GM12892 (cell line): ENCODE results near the gene BCLAF1. TPM values are rescaled to one million over a fixed set of nuclear protein-coding genes. Genes with fewer than 3 reads are reported as not detected.
A peak's percentile ranks its signal among the peaks of the same experiment; 100 is the strongest.

ENCODE experiments used
- DNase-seq: peaks from one replicate; pipeline ENCODE4 v3.0.0; 2011; ENCODE audit not compliant: insufficient read length
- FAIRE-seq: peaks from 2 replicates; lab custom pipeline; 2011; peaks lifted over from hg19 to GRCh38; lab: Jason Lieb, UNC
- POLR2A ChIP-seq: IDR thresholded peaks from 2 replicates; pipeline ENCODE4 v1.6.1; 2011; ENCODE audit warnings: low read depth, low read length, control low read depth
- POLR2AphosphoS5 ChIP-seq: IDR thresholded peaks from 2 replicates; pipeline ENCODE4 v1.6.1; 2011; ENCODE audit warnings: low read depth, low read length, control low read depth
- TAF1 ChIP-seq: IDR thresholded peaks from 2 replicates; pipeline ENCODE4 v1.6.1; 2011; ENCODE audit warnings: low read depth, mild to moderate bottlenecking, control low read depth, low read length, borderline replicate concordance
- polyA plus RNA-seq: library from polyadenylated mRNA; unstranded; fragments of >200 nt; gene quantifications from one replicate; pipeline ENCODE4 v1.2.1, GENCODE V29; 2012; ENCODE audit warnings: missing spikeins, inconsistent platforms; ENCODE audit not compliant: missing spikeins

The BCLAF1 gene, protein sequence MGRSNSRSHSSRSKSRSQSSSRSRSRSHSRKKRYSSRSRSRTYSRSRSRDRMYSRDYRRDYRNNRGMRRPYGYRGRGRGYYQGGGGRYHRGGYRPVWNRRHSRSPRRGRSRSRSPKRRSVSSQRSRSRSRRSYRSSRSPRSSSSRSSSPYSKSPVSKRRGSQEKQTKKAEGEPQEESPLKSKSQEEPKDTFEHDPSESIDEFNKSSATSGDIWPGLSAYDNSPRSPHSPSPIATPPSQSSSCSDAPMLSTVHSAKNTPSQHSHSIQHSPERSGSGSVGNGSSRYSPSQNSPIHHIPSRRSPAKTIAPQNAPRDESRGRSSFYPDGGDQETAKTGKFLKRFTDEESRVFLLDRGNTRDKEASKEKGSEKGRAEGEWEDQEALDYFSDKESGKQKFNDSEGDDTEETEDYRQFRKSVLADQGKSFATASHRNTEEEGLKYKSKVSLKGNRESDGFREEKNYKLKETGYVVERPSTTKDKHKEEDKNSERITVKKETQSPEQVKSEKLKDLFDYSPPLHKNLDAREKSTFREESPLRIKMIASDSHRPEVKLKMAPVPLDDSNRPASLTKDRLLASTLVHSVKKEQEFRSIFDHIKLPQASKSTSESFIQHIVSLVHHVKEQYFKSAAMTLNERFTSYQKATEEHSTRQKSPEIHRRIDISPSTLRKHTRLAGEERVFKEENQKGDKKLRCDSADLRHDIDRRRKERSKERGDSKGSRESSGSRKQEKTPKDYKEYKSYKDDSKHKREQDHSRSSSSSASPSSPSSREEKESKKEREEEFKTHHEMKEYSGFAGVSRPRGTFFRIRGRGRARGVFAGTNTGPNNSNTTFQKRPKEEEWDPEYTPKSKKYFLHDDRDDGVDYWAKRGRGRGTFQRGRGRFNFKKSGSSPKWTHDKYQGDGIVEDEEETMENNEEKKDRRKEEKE
- 74.4 TPM for polyA plus RNA-seq

DNA sequence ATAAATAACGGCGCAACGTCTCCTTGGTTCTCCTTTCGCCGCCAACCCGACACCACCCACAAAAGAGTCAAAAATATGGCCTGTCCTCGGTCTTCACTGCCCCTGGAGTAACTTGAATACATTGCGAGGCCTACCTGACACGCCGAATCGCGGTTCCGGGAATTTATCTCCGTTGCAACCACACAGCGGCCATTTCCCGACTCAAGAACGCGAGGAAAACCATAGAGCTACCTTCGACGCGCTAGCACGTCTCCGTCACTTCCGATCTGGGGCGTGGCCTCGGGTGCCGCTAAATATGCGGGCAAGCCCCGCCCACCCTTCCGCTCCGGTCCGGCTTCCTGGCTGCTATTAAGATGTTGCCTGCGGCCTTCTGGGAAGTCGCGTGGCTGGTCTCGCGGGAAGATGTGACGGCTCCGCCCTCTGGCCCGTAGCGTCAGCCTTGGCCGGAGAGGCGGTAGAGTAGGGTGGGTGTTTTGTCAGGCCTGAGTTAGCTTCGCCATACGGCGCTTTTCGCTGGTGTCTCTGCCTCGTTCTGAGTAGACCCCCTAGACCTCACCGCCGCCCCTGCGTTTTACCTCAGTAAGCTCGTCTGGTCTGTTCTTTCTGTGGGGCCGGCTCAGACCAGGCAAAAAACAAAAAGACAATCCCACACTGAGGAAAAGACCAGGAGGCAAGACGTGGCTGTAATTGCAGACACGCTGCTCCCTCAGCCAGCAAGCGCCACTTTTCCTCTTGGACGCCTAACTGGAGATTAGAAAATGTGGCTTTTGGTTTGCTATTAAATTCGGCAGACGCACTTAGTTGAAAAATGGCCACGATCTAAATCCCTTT, at the start of gene BCLAF1:
BCLAF1 (minus strand) TSS at position 268 of the 831 bp plus-strand sequence. CDS start 9,980 bp downstream, outside the sequence.
- peak; percentile 98 for TF ChIP-seq POLR2A
- TF ChIP-seq POLR2AphosphoS5: peak; percentile 99
- TF ChIP-seq TAF1: peak; percentile 88
- DNase-seq (peak; percentile 74), FAIRE-seq (peak; percentile 98)

DNA sequence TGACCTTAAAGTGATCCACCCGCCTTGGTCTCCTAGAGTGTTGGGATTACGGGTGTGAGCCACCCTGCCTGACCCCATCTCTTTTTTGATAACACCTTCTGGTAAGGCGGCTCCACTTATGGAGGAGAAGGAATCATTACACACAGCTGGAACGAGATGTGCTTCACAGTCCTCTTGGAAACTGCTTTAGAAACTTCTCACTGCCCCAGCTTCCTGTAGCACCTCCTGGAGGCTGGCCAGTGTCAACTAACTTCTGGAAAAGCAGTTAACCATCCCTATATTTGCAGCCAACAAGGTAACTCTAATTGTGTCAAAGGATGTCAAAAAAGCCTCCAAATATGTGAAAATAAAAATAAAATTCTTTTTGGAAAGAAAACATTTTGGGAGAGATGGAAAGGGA, 48.8 kb upstream of the BCLAF1 start:
- no peak for TF ChIP-seq POLR2A
- no peak for TF ChIP-seq POLR2AphosphoS5
- no peak for TF ChIP-seq TAF1
- no peak for FAIRE-seq
- DNase-seq: no peak

DNA sequence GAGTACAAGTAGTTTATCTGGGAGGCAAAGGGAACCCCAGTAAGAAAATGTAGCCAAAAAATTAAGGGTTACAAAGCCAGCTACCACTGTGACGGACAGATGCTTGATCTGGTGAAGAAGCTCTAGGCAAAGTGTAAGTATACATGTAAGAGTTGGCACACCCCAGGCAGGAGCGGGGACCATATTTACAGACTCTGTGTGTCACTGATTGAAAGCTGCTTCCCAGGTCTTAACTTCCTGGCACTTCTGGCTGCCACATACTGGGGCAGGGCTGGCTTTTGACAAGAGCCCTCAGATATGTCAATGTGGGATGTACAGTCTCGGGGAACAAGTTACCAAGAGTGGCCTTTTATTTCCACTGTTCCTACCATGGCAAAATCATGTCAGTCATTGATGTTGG, 48.0 kb upstream of the BCLAF1 start:
- no peak for DNase-seq
- TF ChIP-seq TAF1: no peak
- TF ChIP-seq POLR2AphosphoS5: no peak
- no peak for TF ChIP-seq POLR2A
- FAIRE-seq: no peak

DNA sequence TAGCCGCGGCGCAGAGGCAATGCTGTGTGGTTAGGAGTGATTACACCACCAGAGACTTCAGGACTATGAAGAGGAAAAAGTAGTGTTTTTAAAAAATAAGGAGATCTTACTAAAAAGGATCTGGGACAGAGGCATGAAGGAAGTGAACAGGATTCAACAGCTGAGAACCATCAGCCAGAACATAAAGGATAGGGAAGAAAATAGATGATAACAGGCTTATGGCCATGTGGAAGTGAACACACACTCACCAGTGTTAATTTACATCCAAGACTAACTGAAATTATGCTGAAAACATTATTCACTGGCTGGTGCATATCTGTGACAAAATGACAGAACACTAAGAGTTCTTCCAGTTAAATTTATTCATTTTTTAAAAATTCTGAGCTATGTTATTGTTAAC, 47.5 kb upstream of the BCLAF1 start:
- FAIRE-seq: no peak
- DNase-seq: no peak
- TF ChIP-seq POLR2A (no peak), POLR2AphosphoS5 (no peak), TAF1 (no peak)

DNA sequence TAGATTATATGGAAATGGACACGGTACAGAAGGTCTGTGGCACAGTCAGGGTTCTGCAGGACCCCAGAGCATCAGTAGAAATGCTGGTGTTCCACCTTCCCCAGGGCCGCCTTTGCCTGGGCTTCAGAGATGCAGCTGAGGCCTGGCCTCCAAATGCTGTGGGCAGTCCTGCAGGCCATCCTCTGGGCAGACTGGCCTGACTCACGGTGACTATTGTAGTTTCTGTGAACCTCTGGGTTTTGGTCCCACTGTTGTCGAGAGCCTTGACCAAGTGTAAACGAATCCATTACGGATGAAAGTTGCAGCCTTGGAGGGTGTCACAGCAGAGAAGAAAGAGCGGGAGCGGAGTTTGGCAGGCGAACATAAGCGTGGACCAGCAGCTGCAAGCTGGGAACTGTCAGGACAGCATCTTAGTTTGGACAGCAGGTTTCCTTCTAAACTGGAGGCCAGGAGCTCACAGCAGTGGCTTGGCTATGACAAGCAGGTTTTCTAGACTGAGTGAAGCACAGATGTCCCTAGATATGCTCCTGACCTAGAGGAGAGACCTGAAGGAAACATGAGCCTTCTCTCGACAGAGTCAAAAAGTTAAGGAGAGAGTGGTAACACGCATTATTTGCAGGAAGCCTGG, 46.2 kb upstream of the BCLAF1 start:
- FAIRE-seq (no peak), DNase-seq (no peak)
- TF ChIP-seq POLR2A (no peak), TAF1 (no peak), POLR2AphosphoS5 (no peak)

DNA sequence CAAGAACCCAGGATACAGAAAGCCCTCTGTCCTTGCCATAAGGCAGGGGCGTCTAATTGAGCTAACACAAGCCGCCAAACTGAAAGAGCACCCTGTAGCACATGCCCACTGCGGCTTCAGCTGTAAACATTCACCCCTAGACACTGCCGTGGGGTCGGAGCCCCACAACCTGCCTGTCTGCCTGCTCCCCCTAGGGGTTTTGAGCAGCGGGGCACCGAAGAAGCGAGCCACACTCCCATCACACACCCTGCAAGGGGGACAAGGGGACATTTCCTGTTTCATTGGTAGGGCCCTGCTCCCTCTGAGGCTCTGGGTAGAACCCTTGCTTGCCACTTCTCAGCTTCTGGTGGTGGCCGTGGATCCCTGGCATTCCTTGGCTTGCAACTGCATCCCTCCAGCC, 45.2 kb upstream of the BCLAF1 start:
- TF ChIP-seq POLR2A (no peak), TAF1 (no peak), POLR2AphosphoS5 (no peak)
- DNase-seq: no peak
- FAIRE-seq: no peak

DNA sequence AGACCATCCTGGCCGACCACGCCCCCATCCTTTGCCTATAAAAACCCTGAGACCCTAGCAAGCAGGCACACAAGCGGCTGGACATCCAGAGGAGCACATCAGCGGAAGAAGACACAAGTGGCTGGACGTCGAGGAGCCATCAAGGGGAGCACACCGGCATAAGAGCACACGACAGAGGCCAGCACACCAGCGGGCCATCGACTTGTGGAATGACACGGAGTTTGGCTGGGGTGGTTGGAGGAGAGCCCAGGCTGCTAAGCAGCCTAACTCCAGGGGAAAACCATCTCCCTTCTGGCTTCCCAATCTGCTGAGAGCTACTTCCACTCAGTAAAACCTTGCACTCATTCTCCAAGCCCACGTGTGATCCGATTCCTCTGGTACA, 44.8 kb upstream of the BCLAF1 start:
- FAIRE-seq (no peak), DNase-seq (no peak)
- TF ChIP-seq POLR2AphosphoS5: no peak
- no peak for TF ChIP-seq POLR2A
- no peak for TF ChIP-seq TAF1

DNA sequence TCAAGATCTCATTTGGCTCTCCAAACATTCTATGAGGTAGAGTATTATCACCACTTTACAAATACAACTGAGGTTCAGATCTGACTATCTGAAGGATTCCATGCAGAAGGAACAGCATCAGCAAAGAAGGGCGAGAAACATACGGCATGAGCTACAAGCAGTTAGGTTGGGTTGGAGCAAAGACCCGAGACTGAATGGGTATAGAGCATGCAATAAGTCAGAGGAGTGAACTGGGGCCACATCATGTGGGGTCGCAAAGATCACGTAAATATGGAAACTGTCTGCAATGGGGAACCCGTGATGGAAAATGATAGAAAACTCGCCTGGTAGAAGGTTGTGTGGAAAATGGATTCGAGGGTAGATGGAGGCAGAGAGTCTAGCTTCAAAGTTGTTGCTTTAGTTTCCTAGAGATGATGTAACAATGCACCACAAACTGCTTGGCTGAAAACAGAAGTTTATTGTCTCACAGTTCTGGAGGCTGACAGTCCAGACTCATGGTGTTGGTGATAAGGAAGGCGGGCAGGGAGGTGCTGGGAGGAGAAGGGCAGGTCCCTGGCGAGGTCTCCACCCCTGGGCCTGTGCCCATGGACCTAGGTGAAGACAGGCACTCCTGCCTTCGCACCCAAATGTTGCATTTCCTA, 44.3 kb upstream of the BCLAF1 start:
- TF ChIP-seq POLR2AphosphoS5 (no peak), TAF1 (no peak), POLR2A (no peak)

DNA sequence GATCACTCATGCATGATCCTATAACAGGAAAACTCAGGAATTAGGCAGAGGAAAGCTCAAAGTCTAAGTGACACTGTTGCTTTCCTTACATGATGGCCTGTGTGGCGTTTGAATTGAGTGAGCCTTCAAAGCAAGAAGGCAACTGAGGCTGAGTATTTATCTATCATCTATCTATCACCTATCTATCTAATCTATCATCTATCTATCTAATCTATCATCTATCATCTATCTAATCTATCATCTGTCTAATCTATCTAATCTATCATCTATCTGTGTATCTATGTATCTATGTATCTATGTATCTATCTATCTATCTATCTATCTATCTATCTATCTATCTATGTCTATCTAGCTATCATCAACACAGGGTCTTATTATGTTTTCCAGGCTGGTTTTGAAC, 41.8 kb upstream of the BCLAF1 start:
- FAIRE-seq (no peak), DNase-seq (no peak)
- no peak for TF ChIP-seq POLR2AphosphoS5
- TF ChIP-seq TAF1: no peak
- TF ChIP-seq POLR2A: no peak

More for the DNA sequence above, 44.3 kb upstream of the BCLAF1 start:
- FAIRE-seq (no peak), DNase-seq (no peak)

DNA sequence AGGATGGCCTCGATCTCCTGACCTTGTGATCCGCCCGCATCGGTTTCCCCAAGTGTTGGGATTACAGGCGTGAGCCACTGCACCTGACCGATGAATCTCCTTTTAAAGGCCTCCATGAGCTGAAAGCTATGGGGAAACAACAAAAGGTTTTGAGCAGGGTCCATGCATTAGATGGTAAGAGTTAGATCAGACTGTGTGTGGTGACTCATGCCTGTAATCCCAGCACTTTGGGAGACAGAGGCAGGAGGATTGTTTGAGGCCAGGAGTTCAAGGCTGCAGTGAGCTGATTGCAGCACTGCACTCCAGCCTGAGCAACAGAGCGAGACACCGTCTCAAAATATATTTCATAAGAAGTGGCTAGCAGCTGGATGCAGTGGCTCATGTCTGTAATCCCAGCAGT, 41.0 kb upstream of the BCLAF1 start:
- FAIRE-seq (no peak), DNase-seq (no peak)
- no peak for TF ChIP-seq POLR2A
- no peak for TF ChIP-seq POLR2AphosphoS5

DNA sequence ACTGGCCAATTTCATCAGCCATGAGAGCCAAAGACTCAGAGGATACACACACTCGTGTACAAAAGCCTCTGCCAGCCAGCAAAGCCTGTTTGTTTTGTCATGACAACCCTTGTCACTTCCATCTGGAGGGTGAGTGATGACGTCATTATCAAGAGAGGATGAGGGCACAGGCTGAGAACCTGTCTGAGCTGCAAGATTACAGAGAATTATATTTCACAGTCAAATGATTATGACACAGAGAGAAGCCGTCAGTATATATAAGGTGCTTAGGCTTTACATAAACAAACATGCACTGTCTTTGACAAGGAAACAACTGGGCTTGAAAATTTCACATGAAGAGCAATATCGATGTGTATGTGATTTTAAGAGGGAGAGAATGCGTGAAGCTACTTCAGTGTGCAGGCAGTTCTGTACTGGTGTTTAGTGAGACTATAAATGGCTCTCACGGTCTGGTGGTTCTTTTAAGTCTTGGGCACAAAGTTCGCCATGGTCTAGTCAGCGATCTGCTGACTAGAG, 36.5 kb upstream of the BCLAF1 start:
- FAIRE-seq: no peak
- no peak for DNase-seq
- no peak for TF ChIP-seq POLR2A
- no peak for TF ChIP-seq POLR2AphosphoS5
- no peak for TF ChIP-seq TAF1
